GM08714 (cell line): ENCODE results near the gene TMTC3.

Experiments used
- H3K4me3 ChIP-seq: fragments of 200-500 bp; sonication (Bioruptor generic); 2 replicates; pipeline ENCODE4 v1.5.1; 2014; ENCODE audit warnings: mild to moderate bottlenecking, low read length, inconsistent platforms
- ZNF274 ChIP-seq: IDR thresholded peaks from 2 replicates; pipeline ENCODE4 v1.6.1; 2012; ENCODE audit warnings: mild to moderate bottlenecking, low read depth, low read length

TMTC3 gene

GRCh38 chr12:88145567-88146505, 3.7 kb downstream of the TMTC3 start:
- no peak overlapping the region for H3K4me3 ChIP-seq
- TF ChIP-seq ZNF274 = no peak

- no peak for TF ChIP-seq ZNF274
- H3K4me3 ChIP-seq = no peak overlapping the region
Measured at GRCh38 chr12:88150063-88150462, 8.0 kb downstream of the TMTC3 start.

GRCh38 chr12:88153959-88154358, 11.9 kb downstream of the TMTC3 start:
- TF ChIP-seq ZNF274 = no peak
- no peak overlapping the region for H3K4me3 ChIP-seq

GRCh38 chr12:88156075-88156654, 14.1 kb downstream of the TMTC3 start:
- no peak for TF ChIP-seq ZNF274
- H3K4me3 ChIP-seq = no peak overlapping the region

- no peak overlapping the region for H3K4me3 ChIP-seq
- TF ChIP-seq ZNF274 = no peak
Measured at GRCh38 chr12:88163371-88163770, 21.3 kb downstream of the TMTC3 start.

GRCh38 chr12:88166179-88166578, 24.1 kb downstream of the TMTC3 start:
- H3K4me3 ChIP-seq = no peak overlapping the region
- no peak for TF ChIP-seq ZNF274

GRCh38 chr12:88167384-88167783, 25.3 kb downstream of the TMTC3 start:
- no peak overlapping the region for H3K4me3 ChIP-seq
- no peak for TF ChIP-seq ZNF274

- H3K4me3 ChIP-seq = no peak overlapping the region
- no peak for TF ChIP-seq ZNF274
Measured at GRCh38 chr12:88172844-88173407, 30.8 kb downstream of the TMTC3 start.

GRCh38 chr12:88175544-88175943, 33.4 kb downstream of the TMTC3 start:
- TF ChIP-seq ZNF274 = no peak
- H3K4me3 ChIP-seq = no peak overlapping the region

GRCh38 chr12:88179436-88180014, 37.4 kb downstream of the TMTC3 start:
- no peak for TF ChIP-seq ZNF274
- no peak overlapping the region for H3K4me3 ChIP-seq

- no peak overlapping the region for H3K4me3 ChIP-seq
- TF ChIP-seq ZNF274 = no peak
Measured at GRCh38 chr12:88181881-88182280, 39.8 kb downstream of the TMTC3 start.

- H3K4me3 ChIP-seq = no peak overlapping the region
- no peak for TF ChIP-seq ZNF274
Measured at GRCh38 chr12:88182416-88182815, 40.3 kb downstream of the TMTC3 start.

GRCh38 chr12:88184196-88184595, 42.1 kb downstream of the TMTC3 start:
- TF ChIP-seq ZNF274 = no peak
- no peak overlapping the region for H3K4me3 ChIP-seq

GRCh38 chr12:88185279-88185678, 43.2 kb downstream of the TMTC3 start:
- H3K4me3 ChIP-seq = no peak overlapping the region
- TF ChIP-seq ZNF274 = no peak

GRCh38 chr12:88185988-88186387, 43.9 kb downstream of the TMTC3 start:
- no peak for TF ChIP-seq ZNF274
- no peak overlapping the region for H3K4me3 ChIP-seq

GRCh38 chr12:88187571-88187970, 45.5 kb downstream of the TMTC3 start:
- no peak for TF ChIP-seq ZNF274
- H3K4me3 ChIP-seq = no peak overlapping the region
